Urothelium cell line (cell line): ENCODE results near the gene MPO.

Experiments used
- DNase-seq: peaks from one replicate; pipeline ENCODE4 v3.0.0; 2011; ENCODE audit warnings: low spot score, mixed read lengths
- FAIRE-seq: peaks from 2 replicates; lab custom pipeline; 2011; peaks lifted over from hg19 to GRCh38; lab: Jason Lieb, UNC

MPO gene

DNA sequence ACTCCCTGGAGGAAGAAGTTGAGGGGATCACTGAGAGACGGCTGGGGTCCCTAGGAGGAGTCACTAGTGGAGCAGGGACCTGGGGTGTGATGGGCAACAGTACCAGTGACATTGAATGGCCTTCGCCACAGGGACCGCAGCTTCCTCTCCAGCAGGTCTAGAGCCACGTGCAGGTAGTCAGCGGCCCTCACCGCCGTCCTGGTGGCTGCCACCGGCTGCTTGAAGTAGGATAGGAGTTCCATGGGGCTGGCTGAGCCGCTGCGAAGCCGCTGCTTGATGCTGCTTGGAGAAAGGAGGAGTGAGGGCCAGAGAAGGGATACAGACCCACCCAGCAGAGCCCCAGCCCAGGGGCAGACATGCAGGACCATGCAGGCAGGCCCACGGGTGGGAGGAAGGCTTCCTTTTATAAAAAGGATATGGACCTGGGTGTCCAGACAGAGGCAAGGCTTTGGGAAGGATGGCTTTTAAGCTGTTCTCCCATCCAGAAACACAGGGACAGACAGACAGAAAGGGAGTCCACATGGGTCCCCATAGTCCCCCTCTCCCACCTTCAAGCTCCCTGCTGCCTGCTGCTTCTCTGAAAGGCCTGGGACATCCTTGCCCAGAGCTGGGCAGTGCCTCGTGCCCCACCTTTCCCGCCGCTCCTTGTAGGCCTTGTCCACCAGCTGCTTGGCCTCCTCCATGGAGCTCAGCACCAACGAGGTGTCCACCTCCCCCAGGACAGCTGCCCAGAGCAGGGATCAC is 827 bp downstream of the MPO start:
- peak; percentile 50 for FAIRE-seq
- DNase-seq: no peak

DNA sequence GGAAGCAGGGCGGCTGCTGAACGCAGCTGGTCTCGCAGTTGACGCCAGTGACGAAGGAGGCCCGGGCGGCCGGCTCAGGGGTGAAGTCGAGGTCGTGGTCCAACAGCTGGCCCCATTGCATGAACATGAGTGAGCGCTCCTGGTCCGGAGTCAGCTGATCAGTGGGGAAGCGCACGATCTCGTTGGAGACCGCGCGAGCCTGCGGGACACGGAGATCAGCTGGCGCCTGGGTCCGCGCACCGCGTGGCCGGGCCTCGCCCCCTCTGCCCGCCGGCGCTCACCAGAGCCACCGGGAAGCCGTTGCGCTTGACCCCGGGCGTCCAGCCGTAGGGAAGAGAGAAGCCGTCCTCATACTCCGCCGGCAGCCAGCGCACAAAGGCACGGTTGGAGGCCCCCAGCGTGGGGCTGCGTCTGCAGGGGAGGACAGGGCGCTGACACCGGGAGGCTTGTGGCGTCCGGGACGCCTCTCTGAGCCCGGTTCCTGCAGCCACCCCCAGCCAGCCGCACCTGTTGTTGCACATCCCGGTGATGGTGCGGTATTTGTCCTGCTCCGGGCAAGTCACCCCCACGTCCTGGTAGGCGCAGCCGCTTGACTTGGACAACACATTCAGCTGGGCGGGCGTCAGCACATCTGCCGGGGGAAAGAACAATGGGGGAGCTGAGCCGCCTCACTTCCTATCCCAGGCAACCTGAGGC is 1.6 kb downstream of the MPO start:
- no peak for FAIRE-seq
- DNase-seq: no peak

DNA sequence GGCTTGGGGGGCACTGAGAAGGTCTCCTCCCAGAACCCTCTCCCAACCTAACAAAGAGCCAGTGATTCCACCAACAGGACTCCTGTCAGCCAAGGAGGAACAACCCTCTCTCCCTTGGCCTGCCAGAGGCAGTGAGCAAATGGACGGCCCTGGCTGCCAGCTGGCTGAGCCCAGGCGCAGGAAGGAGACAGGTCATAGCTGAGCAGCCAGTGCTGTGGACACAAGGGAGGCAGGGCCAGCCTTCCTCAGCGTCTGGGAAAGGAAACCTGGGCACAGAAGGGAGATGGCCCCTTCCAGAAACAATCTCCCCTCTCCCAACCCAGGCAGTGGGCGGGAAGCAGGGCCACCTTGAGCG is 2.1 kb downstream of the MPO start:
- DNase-seq (peak; percentile 17), FAIRE-seq (no peak)

DNA sequence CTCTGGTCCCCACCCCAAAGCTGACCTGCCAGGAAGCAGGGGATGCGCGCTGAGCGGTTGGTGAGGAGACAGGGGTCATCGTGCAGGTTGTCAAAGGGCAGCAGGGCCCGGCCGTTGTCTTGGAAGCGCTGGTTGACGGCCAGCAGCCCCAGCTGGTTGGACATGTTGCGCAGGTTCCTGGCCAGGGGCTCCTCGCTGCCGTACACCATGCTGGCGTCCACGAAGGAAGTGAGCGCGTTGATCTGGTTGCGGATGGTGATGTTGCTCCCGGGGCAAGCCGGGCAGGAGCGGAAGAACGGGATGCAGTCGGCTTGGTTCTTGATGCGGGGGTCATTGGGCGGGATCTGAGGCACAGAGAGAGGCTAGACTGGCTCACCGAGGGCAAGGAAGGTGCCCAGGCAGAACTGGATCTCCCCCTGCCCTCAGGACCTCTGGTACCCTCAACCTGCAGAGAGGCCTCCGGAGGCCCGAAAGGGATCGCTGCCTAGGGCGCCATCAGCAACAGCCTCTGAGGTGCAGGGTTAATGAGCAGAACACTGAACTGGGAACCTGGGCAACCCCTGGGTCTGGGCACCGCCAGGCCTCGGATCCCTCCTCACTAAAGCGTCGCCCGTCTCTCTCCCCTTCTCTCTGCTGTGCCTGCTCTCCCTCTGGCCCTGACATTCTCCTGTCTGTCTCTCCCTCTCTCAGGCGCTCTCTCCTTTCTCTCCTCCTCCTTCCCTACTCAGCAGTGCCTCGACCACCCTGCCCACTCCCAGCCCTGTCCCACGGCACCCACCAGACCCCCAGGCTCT is 2.7 kb downstream of the MPO start:
- peak; percentile 44 for FAIRE-seq
- peak; percentile 8 for DNase-seq

DNA sequence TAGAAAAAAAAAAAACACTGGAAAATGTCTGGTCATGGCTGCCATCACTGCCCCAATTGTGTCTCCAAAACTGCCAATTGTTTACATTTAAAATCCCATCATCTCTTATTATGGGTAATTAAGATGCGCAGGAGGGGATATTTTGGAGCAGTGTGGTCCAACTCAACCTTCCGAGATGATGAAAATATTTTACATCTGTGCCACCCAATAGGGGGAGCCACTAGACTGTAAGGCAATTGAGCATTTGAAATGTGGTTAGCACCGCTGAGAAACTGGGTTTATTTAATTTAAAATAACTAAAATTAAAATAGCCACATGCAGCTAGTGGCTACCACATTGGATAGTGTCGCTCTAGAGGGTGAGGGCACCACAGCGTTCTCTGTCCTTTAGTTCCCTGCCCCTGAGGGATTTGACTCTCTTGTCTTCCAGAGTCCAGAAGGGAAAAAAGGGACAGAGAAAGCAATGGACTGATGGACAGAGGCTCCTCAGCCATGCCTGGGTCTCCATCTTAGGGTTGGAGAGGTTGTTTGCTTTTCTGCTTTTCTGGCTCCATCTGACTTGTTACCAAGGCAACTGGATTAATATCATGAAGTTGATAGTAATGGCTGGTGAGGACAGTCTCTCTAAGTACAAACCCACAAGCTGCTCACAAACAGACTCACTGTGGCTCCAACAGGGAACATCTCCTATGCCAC is 3.5 kb downstream of the MPO start:
- FAIRE-seq (peak; percentile 63), DNase-seq (peak; percentile 16)

DNA sequence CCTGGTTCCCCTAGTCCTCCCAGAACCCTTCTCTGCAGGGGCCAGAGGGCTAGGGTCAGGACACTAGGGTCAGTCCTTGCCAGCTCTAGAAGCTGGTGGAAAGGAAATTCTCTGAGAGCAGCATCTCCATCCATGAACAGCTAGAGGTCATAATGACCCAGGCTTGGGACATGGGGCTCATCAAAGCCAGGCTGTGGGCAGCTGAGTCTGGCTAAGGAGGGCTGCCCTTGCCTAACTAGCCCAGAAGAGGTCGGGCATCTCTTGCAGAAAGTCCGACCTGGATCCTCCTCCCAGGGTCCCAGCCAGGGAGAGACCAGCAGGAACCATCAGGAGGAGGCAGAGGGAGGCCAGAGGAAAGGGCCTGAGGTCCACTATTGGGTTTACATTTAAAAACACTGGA is 4.3 kb downstream of the MPO start:
- no peak for DNase-seq
- FAIRE-seq: no peak

DNA sequence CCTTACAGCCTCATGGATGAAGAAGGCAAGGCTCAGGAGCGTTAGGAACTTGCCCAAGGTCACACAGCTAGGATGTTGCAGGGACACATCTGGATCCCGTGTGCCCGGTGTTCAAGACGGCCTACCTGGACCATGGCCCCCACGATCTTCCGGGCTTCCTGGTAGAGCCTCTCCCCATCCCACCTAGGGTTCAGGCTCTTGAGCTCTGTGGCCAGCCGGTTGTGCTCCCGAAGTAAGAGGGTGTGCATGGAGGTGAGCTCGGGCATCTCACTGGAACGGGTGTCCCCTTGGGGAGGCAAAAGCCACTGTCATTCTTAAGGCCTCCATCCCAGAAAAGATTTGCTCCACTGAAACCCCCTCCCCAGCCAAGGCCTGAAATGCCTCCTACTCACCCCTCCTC is 5.3 kb downstream of the MPO start:
- FAIRE-seq (peak; percentile 5), DNase-seq (peak; percentile 10)

DNA sequence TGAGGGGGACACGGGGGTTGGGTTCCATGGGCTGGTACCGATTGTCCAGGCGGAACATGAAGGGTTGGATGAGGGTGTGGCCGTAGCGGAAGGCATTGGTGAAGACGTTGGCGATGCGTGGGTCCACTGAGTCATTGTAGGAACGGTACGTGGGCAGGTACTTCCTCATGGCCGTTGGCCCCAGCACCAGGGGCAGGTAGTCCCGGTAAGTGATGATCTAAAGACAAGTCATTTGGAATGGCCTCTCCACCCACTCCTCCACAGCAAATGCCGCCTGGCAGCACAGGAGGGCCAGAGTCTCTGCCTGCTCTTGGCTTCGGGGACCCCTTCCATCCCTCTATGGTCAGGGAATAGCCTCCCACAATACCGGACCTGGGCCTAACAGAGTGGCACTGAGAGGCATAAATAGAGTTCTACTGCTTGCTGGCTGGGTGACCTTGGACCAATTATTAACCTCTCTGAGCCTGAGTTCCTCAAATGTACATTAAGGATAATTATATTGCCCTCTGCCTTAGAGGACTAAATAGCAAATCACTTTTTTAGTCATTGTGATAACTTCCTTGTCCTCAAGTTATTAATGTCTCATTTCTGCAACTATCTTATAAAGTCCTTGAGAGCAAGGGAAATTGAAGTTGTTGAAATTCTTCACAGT is 7.2 kb downstream of the MPO start:
- FAIRE-seq: peak; percentile 83
- DNase-seq: peak; percentile 5

DNA sequence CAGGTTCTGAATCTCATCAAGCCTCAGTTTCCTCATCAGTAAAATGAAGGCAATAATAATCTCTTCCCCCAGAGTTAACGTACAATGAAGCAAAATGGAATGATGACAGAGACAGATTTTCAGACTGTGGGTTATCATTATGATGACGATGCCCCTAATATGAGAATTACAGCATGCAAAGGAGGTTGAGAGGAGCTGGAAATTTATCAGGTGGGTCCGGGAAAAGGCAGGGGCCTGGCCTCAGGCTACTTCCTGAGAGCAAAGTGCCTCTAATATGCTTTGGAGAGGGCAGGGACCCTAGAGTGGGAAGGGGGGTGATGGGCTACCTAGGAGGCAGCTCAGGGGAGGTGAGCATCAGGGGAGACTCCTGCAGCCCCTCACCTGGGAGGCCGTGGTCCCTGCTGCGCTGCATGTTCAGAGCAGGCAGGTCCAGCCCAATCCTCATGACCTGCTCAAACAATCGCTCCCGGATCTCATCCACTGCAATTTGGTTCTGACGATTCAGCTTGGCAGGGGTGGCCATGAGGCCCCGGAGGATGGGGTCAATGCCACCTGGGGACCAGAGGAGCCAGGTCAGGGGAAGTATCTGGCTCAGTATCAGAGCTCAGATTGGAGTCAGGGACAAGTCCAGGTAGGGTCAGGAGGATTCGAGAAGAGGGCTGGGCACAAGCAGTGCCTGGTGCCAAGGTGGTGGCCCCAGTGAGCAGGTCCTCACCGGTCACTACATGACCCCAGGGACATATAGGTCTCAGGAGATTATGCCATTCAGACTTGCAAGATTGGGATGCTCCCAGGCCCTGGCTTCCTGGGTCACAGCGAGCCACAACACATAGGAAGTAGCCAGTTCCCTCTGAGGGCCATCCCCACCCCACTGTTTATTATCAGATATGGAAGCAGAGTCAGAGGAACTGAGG is 8.1 kb downstream of the MPO start:
- DNase-seq: peak; percentile 6
- peak; percentile 5 for FAIRE-seq

DNA sequence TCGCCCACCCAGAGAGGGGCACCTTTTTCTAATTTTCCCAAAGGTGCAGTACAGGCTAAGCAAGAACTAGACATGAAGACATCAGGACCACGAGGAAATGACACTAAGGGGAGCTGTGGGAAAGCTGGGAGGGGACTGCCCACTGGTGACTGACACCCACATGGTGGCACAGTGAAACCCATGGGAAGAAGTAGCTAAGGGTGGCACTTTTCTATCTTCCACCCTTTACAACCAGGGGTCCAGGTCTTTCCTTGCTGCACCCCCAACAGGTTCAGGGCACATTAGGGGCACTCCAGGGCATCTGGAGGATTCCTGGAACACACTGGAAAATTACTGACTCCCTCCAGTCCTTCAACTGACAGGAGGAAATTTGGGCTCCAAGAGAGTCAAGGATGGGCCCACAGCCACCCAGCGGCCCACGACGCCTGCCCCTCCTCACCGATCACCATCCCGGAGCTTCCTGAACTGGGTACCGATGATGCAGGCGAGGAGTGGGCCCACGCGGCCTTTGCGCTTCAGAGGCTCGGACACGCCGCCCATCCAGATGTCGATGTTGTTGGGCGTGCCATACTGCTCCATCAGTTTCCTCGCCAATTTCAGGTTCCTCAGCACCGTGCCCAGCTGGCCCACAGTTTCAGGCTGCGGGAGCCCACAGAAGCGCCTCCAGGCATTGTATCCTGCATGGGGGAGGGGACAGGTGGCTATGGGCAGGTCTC is 9.4 kb downstream of the MPO start:
- DNase-seq (no peak), FAIRE-seq (peak; percentile 79)

DNA sequence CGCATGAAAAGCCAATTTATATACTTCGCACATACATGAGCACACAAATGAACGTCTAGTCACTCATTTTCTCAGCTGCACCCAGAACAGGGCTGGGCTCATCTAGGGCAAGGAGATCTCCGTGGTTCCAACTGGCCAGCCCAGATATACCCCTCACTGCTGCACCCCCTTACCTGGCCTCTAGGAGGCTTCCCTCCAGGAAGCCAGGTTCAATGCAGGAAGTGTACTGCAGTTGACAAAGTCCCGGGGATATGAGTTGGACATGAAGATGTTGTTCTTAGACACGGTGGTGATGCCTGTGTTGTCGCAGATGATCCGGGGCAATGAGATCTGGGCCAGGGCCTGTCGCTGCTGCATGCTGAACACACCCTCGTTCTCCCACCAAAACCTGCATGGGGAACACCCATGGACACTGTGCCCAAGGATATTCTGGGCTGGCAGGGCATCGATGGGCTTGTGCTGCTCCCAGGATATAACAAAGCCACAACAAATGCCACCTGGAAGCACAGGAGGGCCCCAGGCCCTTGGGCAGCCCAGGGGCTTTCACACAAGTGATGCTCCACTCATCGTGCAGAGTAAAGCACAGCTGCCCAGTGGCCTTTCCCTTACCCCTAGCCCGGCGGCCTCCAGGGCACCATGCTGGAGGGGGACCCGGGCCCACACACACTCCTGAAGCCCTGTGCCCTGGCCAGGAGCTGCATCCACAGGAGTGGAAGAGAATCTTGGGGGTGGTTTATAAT is 10.1 kb downstream of the MPO start:
- FAIRE-seq: no peak
- DNase-seq: no peak

DNA sequence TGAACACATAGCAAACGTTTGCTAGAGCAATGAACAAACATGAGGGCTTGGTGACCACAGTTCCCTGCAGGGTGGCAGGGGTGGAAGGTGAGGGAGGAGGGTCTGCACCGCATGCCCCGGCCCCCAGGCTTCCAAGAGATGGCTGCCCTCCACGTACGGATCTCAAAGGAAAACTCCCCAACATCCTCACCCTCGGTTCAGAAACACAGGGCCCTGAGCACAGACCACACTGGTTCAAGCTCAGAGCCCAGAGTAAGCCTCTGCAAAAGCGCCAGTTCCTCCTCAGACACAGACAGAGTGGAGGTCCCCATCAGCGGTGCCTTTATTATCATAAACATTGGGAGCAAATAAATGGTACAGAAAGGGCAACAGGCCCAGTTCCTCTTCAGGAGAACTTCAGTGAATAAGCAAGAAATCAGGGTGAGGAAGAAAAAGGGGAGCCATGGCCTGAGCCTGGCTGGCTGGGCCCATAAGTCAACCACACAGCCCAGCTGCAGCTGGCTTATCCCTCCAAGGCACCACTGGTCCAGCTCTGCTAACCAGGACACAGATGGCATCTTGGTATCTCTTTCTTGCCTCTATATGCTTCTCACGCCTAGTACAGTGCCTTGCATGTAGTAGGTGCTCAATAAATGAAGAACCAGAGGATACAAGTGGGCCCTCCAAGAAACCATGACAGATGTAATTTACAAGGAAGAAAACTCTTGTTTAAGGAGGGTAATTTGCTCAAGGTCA is 11.0 kb downstream of the MPO start:
- FAIRE-seq (no peak), DNase-seq (no peak)

DNA sequence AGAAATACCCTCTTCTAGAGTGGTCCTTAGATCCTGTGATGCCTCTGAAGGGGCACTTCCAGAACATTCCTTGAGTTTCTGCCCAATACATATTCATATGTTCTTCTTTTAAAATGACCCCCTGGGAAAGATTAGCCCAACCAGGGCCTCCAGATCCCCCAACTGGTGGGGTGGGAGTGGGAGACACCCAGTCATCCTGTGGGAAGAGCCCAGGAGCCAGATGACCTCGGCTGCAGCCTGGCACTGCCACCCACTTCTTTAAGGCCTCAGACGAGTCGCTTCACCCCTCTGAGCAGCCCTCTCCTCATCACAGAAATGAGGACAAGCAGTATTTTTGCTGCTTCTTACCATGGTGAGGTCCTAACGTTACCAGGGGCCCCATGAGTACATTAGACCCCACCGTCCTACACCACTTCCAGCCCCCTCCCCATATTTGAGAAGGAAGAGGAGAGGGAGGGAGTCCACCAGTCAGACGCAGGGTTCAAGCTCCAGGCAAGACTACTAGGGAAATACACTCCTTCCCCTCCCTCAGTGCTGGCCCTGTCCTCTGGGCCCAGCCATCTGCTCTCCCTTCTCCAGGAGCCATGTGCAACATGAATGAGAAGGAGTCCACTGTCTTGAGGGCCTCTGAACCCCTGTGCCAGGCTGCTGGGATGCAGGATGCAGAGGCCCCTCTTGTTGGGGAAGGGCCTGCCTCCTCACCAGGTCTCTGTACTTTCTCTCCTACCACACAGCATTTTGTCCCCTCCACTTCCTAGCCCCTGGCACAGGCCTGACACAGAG is 11.8 kb downstream of the MPO start:
- FAIRE-seq: no peak

DNA sequence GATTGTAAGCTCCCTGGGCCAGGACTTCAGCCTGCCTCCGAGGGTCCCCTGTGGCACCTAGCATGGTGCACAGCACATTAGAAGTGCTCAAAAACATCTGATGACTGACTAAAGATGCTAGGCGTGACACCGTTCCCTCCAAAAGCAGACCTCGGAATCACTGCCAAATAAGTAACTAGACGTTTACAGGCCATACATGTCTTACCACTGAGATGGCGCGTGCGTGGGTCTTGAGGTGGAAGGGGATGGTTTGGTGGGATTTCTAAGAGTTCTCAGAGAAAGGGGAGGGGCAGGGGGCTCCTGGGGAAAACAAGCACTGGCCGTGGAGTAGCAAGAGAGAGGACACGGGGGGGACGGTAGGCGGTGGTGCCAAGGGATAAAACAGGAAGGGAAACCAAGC is 12.4 kb downstream of the MPO start:
- FAIRE-seq (peak; percentile 44), DNase-seq (no peak)

More for the DNA sequence above, 11.8 kb downstream of the MPO start:
- DNase-seq: no peak

DNA sequence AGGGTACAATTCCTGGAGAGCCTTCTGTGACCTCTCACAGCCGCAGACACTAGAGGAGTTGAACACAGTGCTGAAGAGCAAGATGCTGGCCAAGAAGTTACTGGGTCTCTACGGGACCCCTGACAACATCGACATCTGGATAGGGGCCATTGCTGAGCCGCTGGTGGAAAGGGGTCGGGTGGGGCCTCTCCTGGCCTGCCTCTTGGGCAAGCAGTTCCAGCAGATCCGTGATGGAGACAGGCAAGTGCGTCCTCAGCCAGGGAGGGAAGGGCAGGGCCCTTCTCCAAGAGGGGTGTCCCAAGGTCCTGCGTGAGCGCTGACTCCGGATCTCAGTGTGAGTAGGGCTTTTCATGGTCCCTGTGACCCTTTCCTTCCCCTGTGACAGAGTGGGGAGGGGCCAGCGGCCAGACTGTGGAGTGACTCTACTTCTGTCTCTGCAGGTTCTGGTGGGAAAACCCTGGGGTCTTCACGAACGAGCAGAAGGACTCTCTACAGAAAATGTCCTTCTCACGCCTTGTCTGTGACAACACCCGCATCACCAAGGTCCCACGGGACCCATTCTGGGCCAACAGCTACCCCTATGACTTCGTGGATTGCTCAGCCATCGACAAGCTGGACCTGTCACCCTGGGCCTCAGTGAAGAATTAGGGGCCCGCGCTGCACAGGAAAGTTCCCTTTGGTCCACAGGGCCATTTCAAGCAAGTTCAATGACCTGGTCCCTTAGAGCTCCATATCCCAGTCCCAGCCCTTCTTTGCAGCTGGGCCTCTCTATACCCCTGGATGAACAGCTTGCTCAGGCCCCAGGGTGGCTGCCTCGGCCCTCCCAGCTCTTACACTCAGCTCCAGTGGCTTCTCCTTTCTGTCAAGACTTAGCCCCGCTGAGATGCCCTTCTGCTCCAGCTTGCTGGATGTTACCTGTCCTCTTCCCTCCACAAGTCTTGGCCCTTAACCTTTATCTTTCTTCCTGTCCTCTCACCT is 13.1 kb downstream of the MPO start:
- no peak for DNase-seq
- FAIRE-seq: no peak
